SK-N-MC (cell line): Measurements from ENCODE around the gene QTRT2.

Experiments used
- DNase-seq: peaks from one replicate; pipeline ENCODE4 v3.0.0-alpha.2; 2011; ENCODE audit warnings: low read depth, low spot score
- H3K27ac ChIP-seq: fragments of 200-600 bp; sonication (generic); 2 replicates; pipeline ENCODE4 v1.5.1; 2016; ENCODE audit warnings: mixed run types
- H3K36me3 ChIP-seq: fragments of 200-600 bp; sonication (generic); 2 replicates; pipeline ENCODE4 v1.6.1; 2017; ENCODE audit warnings: antibody characterized with exemption, low read length, mixed read lengths; ENCODE audit not compliant: insufficient read depth
- H3K4me3 ChIP-seq: fragments of 200-600 bp; sonication (generic); 2 replicates; pipeline ENCODE4 v1.5.1; 2016
- H3K9ac ChIP-seq: fragments of 200-600 bp; sonication (generic); 2 replicates; pipeline ENCODE4 v1.8.0; 2017; ENCODE audit warnings: mixed run types, mixed read lengths; ENCODE audit not compliant: insufficient read length
- H3K9me3 ChIP-seq: fragments of 200-600 bp; sonication (generic); 2 replicates; pipeline ENCODE4 v1.6.1; 2017; ENCODE audit warnings: low read depth, mild to moderate bottlenecking, antibody characterized with exemption, low read length, moderate library complexity, mixed read lengths
- EZH2 ChIP-seq: fragments of 200-600 bp; sonication (generic); IDR thresholded peaks from one replicate; pipeline ENCODE4 v1.6.1; 2017; ENCODE audit warnings: antibody characterized with exemption
- FOXP2 ChIP-seq: optimal IDR thresholded peaks from 2 replicates; pipeline ENCODE3; 2011; ENCODE audit warnings: mild to moderate bottlenecking, moderate library complexity; ENCODE audit not compliant: insufficient read depth; ENCODE audit errors: extremely low read length, control extremely low read depth
- POLR2AphosphoS5 ChIP-seq: IDR thresholded peaks from 2 replicates; pipeline ENCODE4 v1.6.1; 2012; ENCODE audit warnings: mild to moderate bottlenecking, low read depth, low read length, borderline replicate concordance

QTRT2 gene

GRCh38 chr3:114033721-114034120 lies 22.8 kb upstream of the QTRT2 start:
- TF ChIP-seq FOXP2 (no peak), EZH2 (no peak), POLR2AphosphoS5 (no peak)
- no peak for DNase-seq
- Histone ChIP-seq H3K4me3 (no peak overlapping the region), H3K9me3 (no peaks in the 10 kb centered on the region), H3K9ac (no peak overlapping the region), H3K36me3 (no peaks in the 10 kb centered on the region), H3K27ac (no peak overlapping the region)

DNA sequence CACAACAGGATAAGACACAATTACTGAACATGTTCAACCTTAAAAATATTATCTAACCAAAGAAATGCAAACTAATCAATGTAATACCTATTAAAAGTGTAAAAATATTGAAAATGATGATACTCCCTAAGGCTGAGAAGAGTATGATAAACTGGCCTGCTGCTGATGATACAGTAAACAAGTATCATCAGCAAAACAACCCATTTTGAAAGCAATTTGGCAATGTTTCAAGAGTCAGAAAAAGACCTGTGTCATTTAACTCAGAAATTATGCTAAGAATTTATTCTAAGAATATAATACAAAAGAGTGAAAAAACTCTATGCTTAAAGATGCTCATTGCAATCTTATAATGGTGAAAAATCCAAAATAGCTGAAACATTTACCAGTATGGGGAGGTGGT lies 22.3 kb upstream of the QTRT2 start:
- no peak for TF ChIP-seq EZH2
- no peak overlapping the region for H3K9ac ChIP-seq
- no peak for DNase-seq
- no peak overlapping the region for H3K27ac ChIP-seq
- H3K36me3 ChIP-seq: no peaks in the 10 kb centered on the region
- H3K4me3 ChIP-seq: no peak overlapping the region
- no peaks in the 10 kb centered on the region for H3K9me3 ChIP-seq

DNA sequence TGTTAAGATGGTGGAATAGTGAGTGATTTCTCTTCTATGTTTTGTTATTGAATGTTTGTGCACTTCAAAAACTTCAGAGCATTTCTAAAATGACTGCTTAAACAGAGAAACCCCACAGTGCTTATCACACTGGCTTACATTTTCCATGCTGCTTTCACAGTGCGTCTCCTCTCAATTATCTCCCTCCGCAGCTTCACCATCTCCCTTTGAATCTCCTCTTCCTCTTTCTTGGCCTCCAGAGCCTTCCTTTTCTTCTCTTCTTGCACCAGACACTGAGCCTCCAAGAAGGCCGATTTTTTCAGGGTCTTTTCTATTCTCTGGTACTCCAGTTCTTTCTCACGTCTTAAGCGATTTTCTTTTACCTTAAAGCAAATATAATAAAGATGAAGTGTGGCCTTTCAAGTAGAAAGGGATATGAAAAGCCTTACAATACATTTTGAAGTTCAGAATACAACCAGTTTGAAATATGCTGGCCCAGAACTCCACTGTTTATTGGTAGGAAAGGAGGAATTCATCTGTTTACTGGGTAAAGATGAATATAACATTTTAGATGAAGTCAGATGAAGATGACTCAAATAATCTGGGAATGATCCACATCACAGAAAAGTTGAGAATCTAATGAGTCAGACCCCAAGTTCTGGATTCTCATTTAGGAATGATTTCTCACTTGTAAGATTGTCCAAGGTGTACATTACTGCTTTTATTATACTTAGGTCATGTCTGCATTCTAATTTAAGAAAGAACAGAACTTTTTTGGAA lies 21.6 kb upstream of the QTRT2 start:
- DNase-seq: no peak
- Histone ChIP-seq H3K4me3 (no peak overlapping the region), H3K27ac (no peak overlapping the region), H3K36me3 (no peaks in the 10 kb centered on the region), H3K9me3 (no peaks in the 10 kb centered on the region), H3K9ac (no peak overlapping the region)
- no peak for TF ChIP-seq POLR2AphosphoS5
- no peak for TF ChIP-seq EZH2
- TF ChIP-seq FOXP2: no peak

DNA sequence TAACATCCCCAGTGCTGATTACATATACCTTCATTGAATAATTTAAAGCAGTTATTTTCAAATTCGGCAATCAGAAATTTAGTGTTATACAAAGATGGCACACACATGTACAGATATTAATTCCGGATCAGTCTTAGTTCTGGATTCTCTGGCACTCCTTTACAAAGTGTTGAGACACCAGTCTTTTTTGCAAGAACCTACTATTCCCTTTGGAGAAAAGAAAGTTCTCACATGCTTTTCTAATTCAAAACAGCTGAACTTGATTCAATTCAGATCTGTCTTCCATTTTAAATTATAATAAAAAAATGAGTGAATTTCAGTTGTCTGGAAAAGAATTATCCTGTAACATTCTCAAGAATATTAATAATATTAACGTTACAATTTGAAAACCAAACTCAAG lies 20.6 kb upstream of the QTRT2 start:
- TF ChIP-seq FOXP2 (no peak), POLR2AphosphoS5 (no peak), EZH2 (no peak)
- Histone ChIP-seq H3K36me3 (no peaks in the 10 kb centered on the region), H3K9ac (no peak overlapping the region), H3K27ac (no peak overlapping the region), H3K4me3 (no peak overlapping the region), H3K9me3 (no peaks in the 10 kb centered on the region)
- no peak for DNase-seq

DNA sequence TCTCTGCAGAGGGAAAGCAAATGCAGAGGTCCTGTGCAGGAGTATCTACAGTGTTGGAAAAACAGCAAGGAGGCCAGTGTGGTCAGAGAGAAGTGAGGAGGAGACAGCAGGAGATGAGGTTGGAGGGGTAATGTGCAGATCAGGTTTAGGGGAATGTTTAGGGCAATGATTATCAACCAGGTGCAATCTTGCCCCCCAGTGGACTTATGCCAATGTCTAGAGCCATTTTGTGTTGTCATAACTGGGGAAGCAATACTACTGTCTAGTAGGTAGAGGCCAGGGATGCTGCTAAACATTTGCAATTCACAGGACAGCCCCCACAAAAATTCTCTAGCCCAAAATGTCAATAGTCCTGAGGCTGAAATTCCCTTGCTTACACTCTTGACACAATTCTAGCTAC lies 13.3 kb upstream of the QTRT2 start:
- Histone ChIP-seq H3K4me3 (no peak overlapping the region), H3K27ac (no peak overlapping the region), H3K9me3 (no peaks in the 10 kb centered on the region), H3K9ac (no peak overlapping the region), H3K36me3 (no peaks in the 10 kb centered on the region)
- TF ChIP-seq POLR2AphosphoS5 (no peak), EZH2 (no peak), FOXP2 (no peak)
- no peak for DNase-seq

DNA sequence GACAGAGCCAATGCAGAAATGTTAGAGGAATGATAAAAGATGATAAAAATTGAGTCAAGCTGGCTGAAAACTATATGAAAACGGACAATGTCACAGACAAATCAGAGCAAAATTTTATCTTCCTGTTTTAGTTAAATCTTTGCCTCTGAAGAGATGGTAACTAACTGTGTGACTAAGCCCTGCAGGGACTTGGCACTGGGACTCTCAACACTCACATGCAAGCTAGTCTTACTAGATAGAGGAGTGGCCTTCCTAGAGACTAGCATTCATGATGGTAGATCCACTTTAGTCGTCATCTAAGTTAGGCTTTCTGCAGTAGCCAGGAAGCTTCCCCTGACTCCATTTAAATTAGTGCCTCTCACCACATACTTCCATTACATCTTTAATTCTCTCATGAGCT lies 4.3 kb upstream of the QTRT2 start:
- no peak for TF ChIP-seq POLR2AphosphoS5
- no peak for TF ChIP-seq FOXP2
- no peak for TF ChIP-seq EZH2

GRCh38 chr3:114057011-114057347 lies 442 bp downstream of the QTRT2 start:
- peak overlapping the region; percentile 97 for H3K4me3 ChIP-seq
- no peak for TF ChIP-seq POLR2AphosphoS5
- TF ChIP-seq EZH2: no peak
- TF ChIP-seq FOXP2: no peak
- no peaks in the 10 kb centered on the region for H3K9me3 ChIP-seq
- DNase-seq: no peak
- H3K27ac ChIP-seq: peak overlapping the region; percentile 51; the same call in 1 of the 2 replicates
- peaks cover 6% of the 10 kb centered on the region; the same call in 1 of the 2 replicates for H3K36me3 ChIP-seq
- H3K9ac ChIP-seq: peak overlapping the region; percentile 86

More for the DNA sequence above, 4.3 kb upstream of the QTRT2 start:
- Histone ChIP-seq H3K36me3 (no peaks in the 10 kb centered on the region), H3K9ac (no peak overlapping the region), H3K27ac (no peak overlapping the region), H3K4me3 (no peak overlapping the region), H3K9me3 (no peaks in the 10 kb centered on the region)
- DNase-seq: no peak

DNA sequence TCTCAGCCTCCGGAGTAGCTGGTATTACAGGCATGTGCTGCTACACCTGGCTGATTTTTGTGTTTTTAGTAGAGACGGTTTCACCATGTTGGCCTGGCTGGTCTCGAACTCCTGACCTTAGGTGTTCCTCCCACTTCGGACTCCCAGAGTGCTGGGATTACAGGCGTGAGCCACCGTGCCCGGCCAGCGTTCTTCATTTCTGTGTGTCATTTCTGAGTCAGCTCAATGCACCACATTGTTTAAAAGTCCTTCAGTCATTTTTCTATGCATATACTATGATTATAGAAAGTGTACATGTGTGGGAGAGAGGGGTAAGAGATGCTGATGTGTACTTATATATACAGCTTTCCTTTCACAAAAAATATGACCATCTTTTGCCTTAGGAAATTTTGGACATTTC lies 2.1 kb downstream of the QTRT2 start:
- H3K4me3 ChIP-seq: peak overlapping the region; percentile 14; the same call in 1 of the 2 replicates
- no peak for DNase-seq

DNA sequence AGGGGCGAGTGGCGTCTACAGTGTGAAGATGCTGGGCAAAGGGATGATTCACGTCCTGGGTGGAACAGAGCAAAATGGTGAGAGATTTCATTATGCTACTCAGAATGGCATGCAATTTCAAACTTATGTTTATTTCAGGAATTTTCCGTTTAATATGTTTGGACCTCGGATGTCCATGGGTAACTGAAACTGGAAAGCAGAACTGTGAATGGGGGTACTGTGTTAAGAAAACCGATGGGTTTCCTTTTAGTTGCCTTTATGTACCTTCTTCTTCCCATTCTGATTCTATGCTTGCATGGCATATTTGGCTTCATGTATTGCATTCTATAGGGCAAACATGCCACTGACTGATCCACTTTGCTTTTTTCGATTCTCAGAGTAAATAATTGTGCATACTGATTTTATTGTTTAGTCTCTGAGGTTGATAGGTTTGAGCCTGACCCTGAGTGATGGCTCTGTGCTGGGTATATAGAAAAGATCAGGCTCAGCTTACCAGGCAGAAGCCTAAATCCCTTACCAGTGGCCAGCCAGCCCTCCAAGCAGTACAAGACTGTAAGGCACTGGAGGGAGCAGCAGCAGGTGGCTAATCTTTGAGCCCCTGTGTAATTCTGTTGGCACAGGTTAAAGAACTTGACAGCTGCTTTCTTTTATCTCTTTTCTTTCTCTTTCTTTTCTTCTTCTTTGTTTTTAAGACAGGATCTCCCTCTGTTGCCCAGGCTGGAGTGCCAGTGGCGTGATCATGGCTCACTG lies 4.5 kb downstream of the QTRT2 start:
- DNase-seq: no peak
- TF ChIP-seq EZH2 (no peak), FOXP2 (no peak), POLR2AphosphoS5 (no peak)
- peaks cover 20% of the 10 kb centered on the region for H3K36me3 ChIP-seq
- H3K4me3 ChIP-seq: no peak overlapping the region
- no peaks in the 10 kb centered on the region for H3K9me3 ChIP-seq
- no peak overlapping the region for H3K9ac ChIP-seq
- H3K27ac ChIP-seq: no peak overlapping the region

More for the DNA sequence above, 2.1 kb downstream of the QTRT2 start:
- H3K9me3 ChIP-seq: no peaks in the 10 kb centered on the region
- H3K36me3 ChIP-seq: peaks cover 6% of the 10 kb centered on the region; the same call in 1 of the 2 replicates
- no peak overlapping the region for H3K9ac ChIP-seq
- TF ChIP-seq FOXP2 (no peak), POLR2AphosphoS5 (no peak), EZH2 (no peak)
- H3K27ac ChIP-seq: no peak overlapping the region
